GM12801 (cell line): ENCODE results near the gene A4GNT.

Source experiments
- CTCF ChIP-seq: IDR thresholded peaks from one replicate; pipeline ENCODE4 v1.5.1; 2011; ENCODE audit warnings: control low read depth; ENCODE audit not compliant: insufficient read length; ENCODE audit errors: extremely low read depth

Gene A4GNT

GRCh38 chr3:138114988-138115971, 16.9 kb downstream of the A4GNT start, which contains the start of gene DZIP1L:
DZIP1L (minus strand) TSS chr3:138115608; CDS start chr3:138103971, 11,637 bp downstream.
- no peak for TF ChIP-seq CTCF

GRCh38 chr3:138114431-138114918, 17.7 kb downstream of the A4GNT start:
- no peak for TF ChIP-seq CTCF

GRCh38 chr3:138113326-138113725, 18.9 kb downstream of the A4GNT start:
- TF ChIP-seq CTCF: no peak

- no peak for TF ChIP-seq CTCF
Observed at GRCh38 chr3:138112362-138112761, 19.8 kb downstream of the A4GNT start.

GRCh38 chr3:138105598-138105997, 26.6 kb downstream of the A4GNT start:
- TF ChIP-seq CTCF: no peak

GRCh38 chr3:138103466-138103865, 28.7 kb downstream of the A4GNT start:
- no peak for TF ChIP-seq CTCF

GRCh38 chr3:138099417-138099816, 32.8 kb downstream of the A4GNT start:
- TF ChIP-seq CTCF: no peak
